Testis (tissue), 2 donors: ENCODE measurements around the gene NRP1.

Experiments used
- CTCF ChIP-seq, 3 experiments: fragments of 450-650 bp in 2 of 3; fragments of 200-600 bp in 1 of 3; sonication (generic) in 1 of 3; IDR thresholded peaks; one replicate each; pipeline ENCODE4 v1.5.1; 2016 to 2019; ENCODE audit warnings: antibody characterized with exemption in 3 of 3, mild to moderate bottlenecking in 2 of 3, moderate library complexity in 1 of 3
- POLR2A ChIP-seq: fragments of 450-650 bp; IDR thresholded peaks from one replicate; pipeline ENCODE4 v1.6.1; 2017; ENCODE audit warnings: antibody characterized with exemption, mild to moderate bottlenecking, moderate library complexity

- TF ChIP-seq POLR2A (no peak), CTCF (IDR thresholded peaks at IDR 0.05) (no peak)
Measured at GRCh38 chr10:33289776-33290175, 44.7 kb downstream of the NRP1 start.
